GM13976 (cell line): ENCODE measurements around the gene TBX1.

Source experiments
- DNase-seq: peaks from one replicate; pipeline ENCODE4 v3.0.0; 2012; ENCODE audit warnings: low spot score
- CTCF ChIP-seq: IDR thresholded peaks from 2 replicates; pipeline ENCODE4 v1.5.1; 2012; ENCODE audit warnings: borderline replicate concordance, mild to moderate bottlenecking; ENCODE audit not compliant: insufficient read depth; ENCODE audit errors: extremely low read depth, missing control alignments, control extremely low read depth
- in situ Hi-C: fragments of 300-500 bp; cut with MboI; formaldehyde crosslinking; loops from one replicate; pipeline ENCODE4 v1.12.0; 2022; ENCODE audit warnings: low sequenced_read_pairs, mixed read lengths, inconsistent platforms; ENCODE audit not compliant: unreplicated experiment

The TBX1 gene

GRCh38 chr22:19733755-19734154, 26.8 kb upstream of the TBX1 start:
- DNase-seq: no peak
- in situ Hi-C loops: no loop called here
- no peak for TF ChIP-seq CTCF

- no peak for DNase-seq
- no peak for TF ChIP-seq CTCF
- in situ Hi-C loops: no loop called here
Measured at GRCh38 chr22:19734163-19734562, 26.4 kb upstream of the TBX1 start.

- TF ChIP-seq CTCF: no peak
- in situ Hi-C loops: no loop called here
- no peak for DNase-seq
Measured at GRCh38 chr22:19734837-19735382, 25.7 kb upstream of the TBX1 start.

GRCh38 chr22:19735665-19736510, 24.7 kb upstream of the TBX1 start:
- in situ Hi-C loops: no loop called here
- TF ChIP-seq CTCF: no peak

GRCh38 chr22:19737846-19738663, 22.5 kb upstream of the TBX1 start:
- TF ChIP-seq CTCF: no peak
- no peak for DNase-seq
- in situ Hi-C loops: no loop called here

More at GRCh38 chr22:19735665-19736510, 24.7 kb upstream of the TBX1 start:
- DNase-seq: no peak

- in situ Hi-C loops: no loop called here
- no peak for TF ChIP-seq CTCF
Measured at GRCh38 chr22:19738664-19739447, 21.7 kb upstream of the TBX1 start.

More at GRCh38 chr22:19738664-19739447, 21.7 kb upstream of the TBX1 start:
- no peak for DNase-seq
